ENCODE data around the gene TRAF3IP1.

The TRAF3IP1 gene

GRCh38 chr2:238449241-238449640 lies 128.9 kb downstream of the TRAF3IP1 start:
- no peak for DNase-seq (ENCODE audit: low read depth)

GRCh38 chr2:238449909-238450417 lies 129.6 kb downstream of the TRAF3IP1 start:
- no peak for DNase-seq (ENCODE audit: low read depth)

- no peak for DNase-seq (ENCODE audit: low read depth)
These were observed 130.1 kb downstream of the TRAF3IP1 start for GRCh38 chr2:238450440-238450861.
